Measurements from ENCODE around the gene DDX1.
A peak's percentile ranks its signal among the peaks of the same experiment; 100 is the strongest.

DDX1 gene

DNA sequence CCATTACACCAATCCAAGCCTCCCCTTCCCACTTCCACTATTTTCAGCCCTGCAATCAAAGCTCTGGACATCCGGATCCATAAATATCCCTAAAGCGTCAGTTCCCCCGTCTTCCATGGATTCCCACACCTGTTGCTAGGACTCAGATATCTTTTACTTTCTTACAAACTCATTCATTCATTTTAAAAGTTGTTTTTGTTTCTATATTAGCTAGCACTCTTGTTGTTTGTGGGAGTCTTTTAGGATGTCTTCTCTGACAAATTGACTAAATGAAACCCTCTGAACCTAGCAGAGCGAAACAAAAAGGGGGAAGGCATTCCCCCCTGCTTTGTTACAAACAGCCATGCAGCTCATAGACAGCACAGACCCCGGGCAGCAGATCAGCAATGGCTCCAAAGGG lies 21.6 kb upstream of the DDX1 start:
- Histone ChIP-seq H3K36me3 (ENCODE audit: control insufficient read depth in 1 of 2, insufficient read depth in 2 of 2, low read length in 2 of 2) (no peaks in the 10 kb centered on the region), H4K8ac (ENCODE audit: low read depth, low read length) (no peak overlapping the region), H3K4ac (ENCODE audit: low read depth, low read length) (no peak overlapping the region), H3K18ac (ENCODE audit: low read length) (no peak overlapping the region), H3K4me2 (ENCODE audit: low read length) (no peak overlapping the region), H3K4me3 (ENCODE audit: low read depth, low read length) (no peak overlapping the region), H4K91ac (ENCODE audit: low read depth, low read length) (no peak overlapping the region), H2BK120ac (ENCODE audit: insufficient read depth, low read length, poor library complexity) (no peak overlapping the region), H2BK5ac (ENCODE audit: low read depth, low read length, poor library complexity) (no peak overlapping the region), H2BK12ac (ENCODE audit: low read length) (no peak overlapping the region), H3K27ac (ENCODE audit: low read depth, low read length) (no peak overlapping the region), H3K4me1 (ENCODE audit: control insufficient read depth in 1 of 2, insufficient read depth in 2 of 2, low read length in 2 of 2) (no peaks in the 10 kb centered on the region), H3K79me1 (ENCODE audit: low read length) (no peaks in the 10 kb centered on the region), H3K9ac (ENCODE audit: low read length) (no peak overlapping the region), H3K9me3 (ENCODE audit: insufficient read depth, low read depth, low read length) (no peaks in the 10 kb centered on the region), H2AK5ac (ENCODE audit: low read length) (no peak overlapping the region), H3K14ac (ENCODE audit: low read length) (no peak overlapping the region), H2AFZ (ENCODE audit: insufficient read depth, low read length, poor library complexity) (no peak overlapping the region), H4K12ac (ENCODE audit: low read depth, low read length) (no peak overlapping the region), H3K23ac (ENCODE audit: low read length) (no peak overlapping the region), H3K79me2 (ENCODE audit: control insufficient read depth, insufficient read depth, low read length, poor library complexity) (no peaks in the 10 kb centered on the region), H3K27me3 (ENCODE audit: insufficient read depth, low read length) (no peaks in the 10 kb centered on the region)
- DNase-seq = no peak
- WGBS (ENCODE audit: extremely low coverage, insufficient coverage, insufficient read length) = no CpG with 5 or more reads among the region's 5 CpGs

DNA sequence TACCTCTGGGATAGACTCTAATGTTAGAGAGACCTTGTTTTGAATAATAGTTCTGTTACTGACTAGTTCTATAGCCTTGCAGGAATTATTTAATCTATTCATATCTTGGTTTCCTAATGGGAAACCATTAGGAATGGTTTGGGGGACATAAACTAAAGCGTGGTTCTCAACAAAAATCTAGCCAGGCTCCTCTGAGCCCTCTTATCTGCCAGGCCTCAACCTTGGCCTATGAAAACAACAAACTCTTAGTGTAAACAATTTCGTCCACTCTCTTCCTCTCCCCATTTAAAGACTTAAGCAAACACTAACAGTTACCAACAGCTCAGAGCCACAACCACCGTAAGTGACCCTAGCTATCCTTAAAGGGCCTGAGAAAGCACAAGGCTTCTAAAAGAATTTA lies 19.9 kb upstream of the DDX1 start:
- no peak overlapping the region for H3K4ac ChIP-seq (ENCODE audit: low read depth, low read length)
- DNase-seq = no peak
- H3K9me3 ChIP-seq (ENCODE audit: insufficient read depth, low read depth, low read length) = no peaks in the 10 kb centered on the region
- no peak overlapping the region for H2AK5ac ChIP-seq (ENCODE audit: low read length)
- no peaks in the 10 kb centered on the region for H3K79me2 ChIP-seq (ENCODE audit: control insufficient read depth, insufficient read depth, low read length, poor library complexity)
- no peaks in the 10 kb centered on the region for H3K4me1 ChIP-seq (ENCODE audit: control insufficient read depth in 1 of 2, insufficient read depth in 2 of 2, low read length in 2 of 2)
- H3K27ac ChIP-seq (ENCODE audit: low read depth, low read length) = no peak overlapping the region
- no peak overlapping the region for H4K91ac ChIP-seq (ENCODE audit: low read depth, low read length)
- no peak overlapping the region for H3K4me3 ChIP-seq (ENCODE audit: low read depth, low read length)
- H3K79me1 ChIP-seq (ENCODE audit: low read length) = no peaks in the 10 kb centered on the region
- H4K12ac ChIP-seq (ENCODE audit: low read depth, low read length) = no peak overlapping the region
- no peak overlapping the region for H2BK12ac ChIP-seq (ENCODE audit: low read length)
- H2BK120ac ChIP-seq (ENCODE audit: insufficient read depth, low read length, poor library complexity) = no peak overlapping the region
- no peaks in the 10 kb centered on the region for H3K36me3 ChIP-seq (ENCODE audit: control insufficient read depth in 1 of 2, insufficient read depth in 2 of 2, low read length in 2 of 2)
- H3K14ac ChIP-seq (ENCODE audit: low read length) = no peak overlapping the region
- no peak overlapping the region for H3K9ac ChIP-seq (ENCODE audit: low read length)
- H2AFZ ChIP-seq (ENCODE audit: insufficient read depth, low read length, poor library complexity) = no peak overlapping the region
- H3K18ac ChIP-seq (ENCODE audit: low read length) = no peak overlapping the region
- H4K8ac ChIP-seq (ENCODE audit: low read depth, low read length) = no peak overlapping the region
- H3K4me2 ChIP-seq (ENCODE audit: low read length) = no peak overlapping the region
- no CpG with 5 or more reads among the region's 3 CpGs for WGBS (ENCODE audit: extremely low coverage, insufficient coverage, insufficient read length)
- H2BK5ac ChIP-seq (ENCODE audit: low read depth, low read length, poor library complexity) = no peak overlapping the region
- H3K27me3 ChIP-seq (ENCODE audit: insufficient read depth, low read length) = no peaks in the 10 kb centered on the region
- no peak overlapping the region for H3K23ac ChIP-seq (ENCODE audit: low read length)

DNA sequence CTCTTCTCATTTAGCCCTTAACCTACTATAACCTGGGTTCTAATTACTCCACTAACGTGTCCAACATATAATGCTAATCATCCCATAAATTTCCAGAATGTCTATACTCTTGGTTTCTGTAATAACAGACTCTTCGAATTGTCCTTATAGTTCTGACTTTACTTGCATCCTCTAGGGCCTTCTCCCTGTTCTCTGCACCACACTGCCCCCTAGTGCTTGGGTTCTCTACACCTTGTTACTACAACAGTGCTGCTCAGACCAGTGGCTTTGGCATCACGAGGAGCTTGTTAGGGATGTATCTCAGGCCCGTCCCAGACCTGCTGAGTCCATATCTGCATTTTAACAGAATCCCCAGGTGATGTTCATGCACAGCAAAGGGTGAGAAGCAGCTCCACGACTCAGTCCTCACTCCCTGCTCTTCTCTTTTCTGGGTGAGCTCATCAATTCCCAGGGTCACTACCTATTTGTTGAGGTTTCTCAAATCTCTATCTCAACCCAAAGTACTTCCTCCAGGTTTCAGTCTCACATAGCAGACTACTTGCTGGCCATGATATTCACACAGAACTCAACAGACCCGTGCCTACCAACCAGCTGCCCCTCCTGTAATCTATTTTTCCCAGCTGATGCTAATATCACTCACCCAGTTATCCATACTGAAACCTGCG lies 14.5 kb upstream of the DDX1 start:
- Histone ChIP-seq H3K9me3 (ENCODE audit: insufficient read depth, low read depth, low read length) (no peaks in the 10 kb centered on the region), H4K91ac (ENCODE audit: low read depth, low read length) (no peak overlapping the region), H2AK5ac (ENCODE audit: low read length) (no peak overlapping the region), H3K4me1 (ENCODE audit: control insufficient read depth in 1 of 2, insufficient read depth in 2 of 2, low read length in 2 of 2) (peaks cover 0 to 4% of the 10 kb centered on the region in 2 experiments), H2BK12ac (ENCODE audit: low read length) (no peak overlapping the region), H3K18ac (ENCODE audit: low read length) (no peak overlapping the region), H3K27me3 (ENCODE audit: insufficient read depth, low read length) (no peaks in the 10 kb centered on the region), H3K4ac (ENCODE audit: low read depth, low read length) (no peak overlapping the region), H3K9ac (ENCODE audit: low read length) (no peak overlapping the region), H2BK5ac (ENCODE audit: low read depth, low read length, poor library complexity) (no peak overlapping the region), H3K23ac (ENCODE audit: low read length) (no peak overlapping the region), H3K14ac (ENCODE audit: low read length) (no peak overlapping the region), H3K4me2 (ENCODE audit: low read length) (no peak overlapping the region), H4K12ac (ENCODE audit: low read depth, low read length) (no peak overlapping the region), H3K79me1 (ENCODE audit: low read length) (peaks cover 2% of the 10 kb centered on the region), H4K8ac (ENCODE audit: low read depth, low read length) (no peak overlapping the region), H3K27ac (ENCODE audit: low read depth, low read length) (no peak overlapping the region), H3K4me3 (ENCODE audit: low read depth, low read length) (no peak overlapping the region), H2BK120ac (ENCODE audit: insufficient read depth, low read length, poor library complexity) (no peak overlapping the region), H3K79me2 (ENCODE audit: control insufficient read depth, insufficient read depth, low read length, poor library complexity) (no peaks in the 10 kb centered on the region), H3K36me3 (ENCODE audit: control insufficient read depth in 1 of 2, insufficient read depth in 2 of 2, low read length in 2 of 2) (no peaks in the 10 kb centered on the region), H2AFZ (ENCODE audit: insufficient read depth, low read length, poor library complexity) (no peak overlapping the region)
- 100% methylated on average over 1 of the region's 7 CpGs for WGBS (ENCODE audit: extremely low coverage, insufficient coverage, insufficient read length)
- peak; percentile 81 to 93 for DNase-seq

DNA sequence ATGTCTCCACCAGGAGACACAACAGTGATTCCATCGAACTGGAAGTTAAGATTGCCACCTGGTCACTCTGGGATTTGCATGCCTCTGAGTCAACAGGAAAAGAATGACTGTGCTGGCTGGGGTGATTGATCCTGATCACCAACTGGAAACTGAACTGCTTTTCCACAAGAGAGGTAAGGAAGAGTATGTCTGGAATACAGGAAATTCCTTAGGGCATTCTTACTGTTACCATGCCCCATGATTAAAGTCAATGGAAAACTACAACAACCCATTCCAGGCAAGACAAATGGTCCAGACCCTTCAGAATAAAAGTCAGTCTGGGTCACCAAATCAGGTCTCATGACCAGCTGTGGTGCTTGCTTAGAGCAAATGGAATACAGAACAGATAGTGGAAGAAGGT lies 12.0 kb upstream of the DDX1 start:
- Histone ChIP-seq H4K8ac (ENCODE audit: low read depth, low read length) (no peak overlapping the region), H3K79me1 (ENCODE audit: low read length) (peaks cover 3% of the 10 kb centered on the region), H4K12ac (ENCODE audit: low read depth, low read length) (no peak overlapping the region), H3K23ac (ENCODE audit: low read length) (no peak overlapping the region), H3K14ac (ENCODE audit: low read length) (no peak overlapping the region), H3K27ac (ENCODE audit: low read depth, low read length) (peak overlapping the region; percentile 87), H2BK12ac (ENCODE audit: low read length) (peak overlapping the region; percentile 52), H2BK120ac (ENCODE audit: insufficient read depth, low read length, poor library complexity) (peak overlapping the region; percentile 1), H3K4ac (ENCODE audit: low read depth, low read length) (no peak overlapping the region), H3K4me2 (ENCODE audit: low read length) (peak overlapping the region; percentile 27), H3K9ac (ENCODE audit: low read length) (no peak overlapping the region), H3K79me2 (ENCODE audit: control insufficient read depth, insufficient read depth, low read length, poor library complexity) (no peaks in the 10 kb centered on the region), H4K91ac (ENCODE audit: low read depth, low read length) (no peak overlapping the region), H3K27me3 (ENCODE audit: insufficient read depth, low read length) (no peaks in the 10 kb centered on the region), H3K4me1 (ENCODE audit: control insufficient read depth in 1 of 2, insufficient read depth in 2 of 2, low read length in 2 of 2) (peaks cover 0 to 4% of the 10 kb centered on the region in 2 experiments), H3K36me3 (ENCODE audit: control insufficient read depth in 1 of 2, insufficient read depth in 2 of 2, low read length in 2 of 2) (no peaks in the 10 kb centered on the region), H3K4me3 (ENCODE audit: low read depth, low read length) (no peak overlapping the region), H2AK5ac (ENCODE audit: low read length) (no peak overlapping the region), H3K9me3 (ENCODE audit: insufficient read depth, low read depth, low read length) (no peaks in the 10 kb centered on the region), H2BK5ac (ENCODE audit: low read depth, low read length, poor library complexity) (peak overlapping the region; percentile 27), H2AFZ (ENCODE audit: insufficient read depth, low read length, poor library complexity) (no peak overlapping the region), H3K18ac (ENCODE audit: low read length) (no peak overlapping the region)
- WGBS (ENCODE audit: extremely low coverage, insufficient coverage, insufficient read length) = no CpG with 5 or more reads among the region's 1 CpG
- peak; percentile 34 to 68 for DNase-seq

Data from trophoblast cell (in vitro differentiated cells and primary cell).